SK-N-MC (cell line): ENCODE results near the gene SMTNL2.

Experiments used
- EZH2 ChIP-seq: fragments of 200-600 bp; sonication (generic); IDR thresholded peaks from one replicate; pipeline ENCODE4 v1.6.1; 2017; ENCODE audit warnings: antibody characterized with exemption
- POLR2AphosphoS5 ChIP-seq: IDR thresholded peaks from 2 replicates; pipeline ENCODE4 v1.6.1; 2012; ENCODE audit warnings: mild to moderate bottlenecking, low read depth, low read length, borderline replicate concordance

GRCh38 chr17:4583206-4583605 is 1.1 kb upstream of the SMTNL2 start:
- TF ChIP-seq POLR2AphosphoS5 (no peak), EZH2 (no peak)
